Caco-2 (cell line): ENCODE measurements around the gene CSTF1. TPM values are rescaled to one million over a fixed set of nuclear protein-coding genes. Genes with fewer than 3 reads are reported as not detected.
"Not testable (repeated sequence)": the region's sequence is repeated elsewhere in the genome, so short reads cannot be mapped to it uniquely, and the experiment has no call there.

Source experiments
- BruUV-seq: library from RNA; stranded (reverse); fragments of 400-500 nt; replicated peaks from 2 replicates; lab custom pipeline; 2021; lab: Mats Ljungman, UMichigan
- CTCF ChIA-PET: fragments of 300-600 bp; sonication (Branson Sonifier 250); formaldehyde crosslinking; loops from one replicate; lab custom pipeline; 2022; ENCODE audit warnings: antibody characterized with exemption; lab: Charles Lee
- POLR2A ChIA-PET: fragments of 300-600 bp; sonication (Branson Sonifier 250); formaldehyde crosslinking; loops from one replicate; lab custom pipeline; 2022; ENCODE audit warnings: antibody characterized with exemption; lab: Charles Lee
- DNase-seq, 2 experiments: peaks; one replicate each; pipeline versions ENCODE4 v3.0.0 to v3.0.0-alpha.2; 2020 to 2022
- H3K27me3 ChIP-seq: replicated peaks from 2 replicates; pipeline ENCODE4 v1.6.0; 2011; ENCODE audit warnings: low read length; ENCODE audit not compliant: control insufficient read depth, insufficient read depth
- H3K36me3 ChIP-seq: 2 replicates; pipeline ENCODE4 v1.5.1; 2011; ENCODE audit warnings: low read length; ENCODE audit not compliant: control insufficient read depth, insufficient read depth
- H3K4me1 ChIP-seq: fragments of 250-450 bp; sonication (Bioruptor Pico); 2 replicates; pipeline ENCODE4 v1.5.1; 2020; ENCODE audit warnings: mild to moderate bottlenecking
- H3K4me3 ChIP-seq: 2 replicates; pipeline ENCODE4 v1.5.1; 2011; ENCODE audit warnings: low read depth, mild to moderate bottlenecking, control low read depth, low read length
- H3K9me3 ChIP-seq: fragments of 250-450 bp; sonication (Bioruptor Pico); 2 replicates; pipeline ENCODE4 v1.5.1; 2020; ENCODE audit warnings: mild to moderate bottlenecking, moderate library complexity
- H3K27ac Mint-ChIP-seq: one replicate; pipeline ENCODE4 v1.8.0; 2022; ENCODE audit warnings: mixed read lengths; ENCODE audit not compliant: unreplicated experiment
- H3K27me3 Mint-ChIP-seq: one replicate; pipeline ENCODE4 v1.8.0; 2022; ENCODE audit warnings: mixed read lengths; ENCODE audit not compliant: insufficient read depth, unreplicated experiment
- H3K36me3 Mint-ChIP-seq: one replicate; pipeline ENCODE4 v1.8.0; 2022; ENCODE audit warnings: mild to moderate bottlenecking, mixed read lengths; ENCODE audit not compliant: insufficient read depth, unreplicated experiment
- H3K4me1 Mint-ChIP-seq: one replicate; pipeline ENCODE4 v1.8.0; 2022; ENCODE audit warnings: low read depth, mixed read lengths; ENCODE audit not compliant: unreplicated experiment
- H3K4me3 Mint-ChIP-seq: one replicate; pipeline ENCODE4 v1.8.0; 2022; ENCODE audit warnings: mild to moderate bottlenecking, moderate library complexity, mixed read lengths; ENCODE audit not compliant: unreplicated experiment
- H3K9me3 Mint-ChIP-seq: one replicate; pipeline ENCODE4 v1.8.0; 2022; ENCODE audit warnings: mixed read lengths; ENCODE audit not compliant: unreplicated experiment
- intact Hi-C: fragments of 100-400 bp; cut with micrococcal nuclease; formaldehyde crosslinking; loops from one replicate; pipeline ENCODE4 v1.10.0; 2022; ENCODE audit not compliant: unreplicated experiment
- total RNA-seq: library from RNA; stranded (reverse); gene quantifications from 2 replicates; pipeline ENCODE4 v1.2.3, GENCODE V29; 2022
- TF ChIP-seq, protein P1 (sequence below), 2 experiments: fragments of 200-600 bp in 1 of 2; IDR thresholded peaks; 1 replicate in 1 of 2; 2 replicates in 1 of 2; pipeline versions ENCODE4 v1.5.1 to v1.8.0; 2011 to 2022; ENCODE audit warnings: antibody characterized with exemption in 1 of 2, control low read depth in 1 of 2, inconsistent platforms in 1 of 2, low read depth in 1 of 2, low read length in 1 of 2, mild to moderate bottlenecking in 1 of 2, moderate library complexity in 1 of 2; ENCODE audit not compliant: insufficient read depth in 1 of 2, severe bottlenecking in 1 of 2, unreplicated experiment in 1 of 2

Gene CSTF1
- total RNA-seq, 1 experiment from 2014 or later = 97.0 TPM

GRCh38 chr20:56409521-56409920 is 17.1 kb downstream of the CSTF1 start:
- ChIA-PET CTCF (interaction anchor here (1.2 to 1.4 kb wide), 2 partner anchors 12 to 17 kb away, joined by 3 to 4 read pairs; partner anchors contain the start of genes AURKA and CSTF1), POLR2A (interaction anchor here (1.2 kb wide), 1 partner anchor 18 kb away, joined by 5 read pairs; the partner anchor contains the start of genes AURKA and CSTF1)
- H3K27ac Mint-ChIP-seq = no peak overlapping the region
- Histone ChIP-seq H3K27me3 (no peaks in the 10 kb centered on the region), H3K4me1 (peaks cover 19% of the 10 kb centered on the region), H3K36me3 (peaks cover 3% of the 10 kb centered on the region; the same call in 1 of the 2 replicates), H3K4me3 (no peak overlapping the region), H3K9me3 (no peaks in the 10 kb centered on the region)
- H3K36me3 Mint-ChIP-seq = peaks cover 53% of the 10 kb centered on the region
- TF ChIP-seq, protein P1, sequence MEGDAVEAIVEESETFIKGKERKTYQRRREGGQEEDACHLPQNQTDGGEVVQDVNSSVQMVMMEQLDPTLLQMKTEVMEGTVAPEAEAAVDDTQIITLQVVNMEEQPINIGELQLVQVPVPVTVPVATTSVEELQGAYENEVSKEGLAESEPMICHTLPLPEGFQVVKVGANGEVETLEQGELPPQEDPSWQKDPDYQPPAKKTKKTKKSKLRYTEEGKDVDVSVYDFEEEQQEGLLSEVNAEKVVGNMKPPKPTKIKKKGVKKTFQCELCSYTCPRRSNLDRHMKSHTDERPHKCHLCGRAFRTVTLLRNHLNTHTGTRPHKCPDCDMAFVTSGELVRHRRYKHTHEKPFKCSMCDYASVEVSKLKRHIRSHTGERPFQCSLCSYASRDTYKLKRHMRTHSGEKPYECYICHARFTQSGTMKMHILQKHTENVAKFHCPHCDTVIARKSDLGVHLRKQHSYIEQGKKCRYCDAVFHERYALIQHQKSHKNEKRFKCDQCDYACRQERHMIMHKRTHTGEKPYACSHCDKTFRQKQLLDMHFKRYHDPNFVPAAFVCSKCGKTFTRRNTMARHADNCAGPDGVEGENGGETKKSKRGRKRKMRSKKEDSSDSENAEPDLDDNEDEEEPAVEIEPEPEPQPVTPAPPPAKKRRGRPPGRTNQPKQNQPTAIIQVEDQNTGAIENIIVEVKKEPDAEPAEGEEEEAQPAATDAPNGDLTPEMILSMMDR (IDR thresholded peaks at IDR 0.05; ENCODE audit: insufficient read depth in 1 of 2, low read depth in 1 of 2, low read length in 1 of 2, severe bottlenecking in 1 of 2, unreplicated experiment in 1 of 2) = no peak
- H3K9me3 Mint-ChIP-seq = no peaks in the 10 kb centered on the region
- no peaks in the 10 kb centered on the region for H3K27me3 Mint-ChIP-seq
- no peak for DNase-seq
- no TSS peak for BruUV-seq
- intact Hi-C loops = no loop called here
- H3K4me1 Mint-ChIP-seq = peaks cover 15% of the 10 kb centered on the region
- no peak overlapping the region for H3K4me3 Mint-ChIP-seq

DNA sequence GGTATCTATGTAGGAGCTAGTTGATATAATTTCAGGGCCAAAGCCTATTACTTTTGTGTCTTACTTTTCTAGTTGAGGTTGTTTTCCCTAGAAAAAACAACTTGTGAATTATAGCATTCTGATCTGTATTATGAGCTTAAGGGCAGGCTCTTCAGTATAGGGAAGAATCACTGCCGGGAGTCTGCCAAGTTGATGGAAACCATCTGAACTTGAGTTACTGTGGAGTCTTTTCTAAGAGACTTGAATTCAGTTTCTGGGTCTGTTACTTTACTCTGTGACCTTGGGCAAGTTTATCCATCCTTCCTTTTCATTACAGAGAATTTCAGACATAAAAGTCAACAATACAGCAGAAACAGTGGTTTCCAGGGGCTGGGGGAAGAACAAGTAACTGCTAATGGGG is 17.5 kb downstream of the CSTF1 start:
- Mint-ChIP-seq H3K9me3 (no peaks in the 10 kb centered on the region), H3K4me3 (no peak overlapping the region), H3K27ac (no peak overlapping the region), H3K27me3 (no peaks in the 10 kb centered on the region), H3K4me1 (peaks cover 15% of the 10 kb centered on the region), H3K36me3 (peaks cover 49% of the 10 kb centered on the region)
- intact Hi-C loops = no loop called here
- H3K4me3 ChIP-seq = no peak overlapping the region
- H3K4me1 ChIP-seq = peaks cover 19% of the 10 kb centered on the region
- H3K27me3 ChIP-seq = no peaks in the 10 kb centered on the region
- H3K9me3 ChIP-seq = no peaks in the 10 kb centered on the region
- CTCF ChIA-PET = interaction anchor here (1.2 to 1.4 kb wide), 2 partner anchors 11 to 18 kb away, joined by 3 to 4 read pairs; partner anchors contain the start of genes AURKA and CSTF1
- TF ChIP-seq, protein P1 (IDR thresholded peaks at IDR 0.05; ENCODE audit: insufficient read depth in 1 of 2, low read depth in 1 of 2, low read length in 1 of 2, severe bottlenecking in 1 of 2, unreplicated experiment in 1 of 2) = no peak
- POLR2A ChIA-PET = interaction anchor here (1.2 kb wide), 1 partner anchor 18 kb away, joined by 5 read pairs; the partner anchor contains the start of genes AURKA and CSTF1
- H3K36me3 ChIP-seq = peaks cover 3% of the 10 kb centered on the region; the same call in 1 of the 2 replicates
- DNase-seq = no peak
- no TSS peak for BruUV-seq

GRCh38 chr20:56411287-56411686 is 18.8 kb downstream of the CSTF1 start:
- ChIA-PET CTCF (interaction anchor here (0.5 to 1.7 kb wide), 3 partner anchors 13 to 52 kb away, joined by 4 to 15 read pairs (median 6); partner anchors contain the start of genes AURKA, CSTF1 and FAM210B), POLR2A (interaction anchor here (1.3 kb wide), 1 partner anchor 19 kb away, joined by 9 read pairs; the partner anchor contains the start of genes AURKA and CSTF1)
- H3K36me3 Mint-ChIP-seq = peaks cover 35% of the 10 kb centered on the region
- H3K4me3 ChIP-seq, H3K9me3 ChIP-seq, H3K36me3 ChIP-seq, H3K27ac Mint-ChIP-seq, H3K9me3 Mint-ChIP-seq, intact Hi-C loops, H3K27me3 Mint-ChIP-seq, BruUV-seq, H3K27me3 ChIP-seq: not testable (repeated sequence)
- peaks cover 19% of the 10 kb centered on the region for H3K4me1 ChIP-seq
- peak in 1 of 2 experiments; percentile 23 for DNase-seq
- peaks cover 15% of the 10 kb centered on the region for H3K4me1 Mint-ChIP-seq
- H3K4me3 Mint-ChIP-seq = peak overlapping the region; percentile 0
